H1 (cell line): ENCODE data around the gene SYPL1. TPM values are rescaled to one million over a fixed set of nuclear protein-coding genes. Genes with fewer than 3 reads are reported as not detected.

Experiments
- BRCA1 ChIP-seq: IDR thresholded peaks from 2 replicates; pipeline ENCODE4 v1.6.1; 2012; ENCODE audit warnings: low read depth, low read length, improper control_type of control experiment
- CBX5 ChIP-seq: fragments of 300-800, 300-1000 bp; sonication (generic); IDR thresholded peaks from 2 replicates; pipeline ENCODE4 v1.7.1; 2016; ENCODE audit warnings: antibody characterized with exemption, low read length, low read depth
- CTCF ChIP-seq, 3 experiments: IDR thresholded peaks; 1 replicate in 2 of 3; 2 replicates in 1 of 3; pipeline versions ENCODE4 v1.5.1 to v1.6.1; 2011; ENCODE audit warnings: low read length in 3 of 3, mild to moderate bottlenecking in 3 of 3, inconsistent platforms in 2 of 3, low read depth in 1 of 3, moderate library complexity in 1 of 3; ENCODE audit not compliant: insufficient read depth in 1 of 3; ENCODE audit errors: control extremely low read depth in 1 of 3
- EGR1 ChIP-seq: IDR thresholded peaks from 2 replicates; pipeline ENCODE4 v1.6.1; 2011; ENCODE audit warnings: low read depth, low read length, borderline replicate concordance
- EZH2 ChIP-seq: fragments of 200-600 bp; sonication (generic); IDR thresholded peaks from 2 replicates; pipeline ENCODE4 v1.7.1; 2012; ENCODE audit warnings: low read depth, mild to moderate bottlenecking, moderate library complexity, low read length, inconsistent platforms; ENCODE audit not compliant: severe bottlenecking
- GABPA ChIP-seq: IDR thresholded peaks from 2 replicates; pipeline ENCODE4 v1.6.1; 2011; ENCODE audit warnings: mild to moderate bottlenecking, low read length, moderate library complexity, borderline replicate concordance; ENCODE audit not compliant: insufficient read depth
- JUN ChIP-seq: IDR thresholded peaks from 2 replicates; pipeline ENCODE4 v1.6.1; 2011; ENCODE audit warnings: low read depth, mild to moderate bottlenecking, improper control_type of control experiment, low read length
- KDM4A ChIP-seq: IDR thresholded peaks from one replicate; pipeline ENCODE4 v1.7.1; 2012; ENCODE audit warnings: low read depth, mild to moderate bottlenecking, moderate library complexity, low read length, inconsistent platforms; ENCODE audit not compliant: severe bottlenecking
- KDM5A ChIP-seq: fragments of 200-600 bp; IDR thresholded peaks from 2 replicates; pipeline ENCODE4 v1.7.1; 2012; ENCODE audit warnings: mild to moderate bottlenecking, low read length, inconsistent platforms, mixed read lengths
- NANOG ChIP-seq: IDR thresholded peaks from 2 replicates; pipeline ENCODE4 v1.6.1; 2011; ENCODE audit warnings: low read length, low read depth, mild to moderate bottlenecking, inconsistent platforms; ENCODE audit not compliant: insufficient read depth, poor library complexity, severe bottlenecking
- NRF1 ChIP-seq: IDR thresholded peaks from 2 replicates; pipeline ENCODE4 v1.6.1; 2011; ENCODE audit warnings: mild to moderate bottlenecking, low read depth, low read length, improper control_type of control experiment
- PHF8 ChIP-seq: fragments of 200-600 bp; sonication (generic); conservative IDR thresholded peaks from 2 replicates; pipeline ENCODE4 v1.7.1; 2012; ENCODE audit warnings: low read depth, mild to moderate bottlenecking, inconsistent platforms, low read length, moderate library complexity
- POLR2AphosphoS5 ChIP-seq: IDR thresholded peaks from 2 replicates; pipeline ENCODE4 v1.6.1; 2011; ENCODE audit warnings: low read depth, low read length
- RXRA ChIP-seq: IDR thresholded peaks from 2 replicates; pipeline ENCODE4 v1.6.1; 2011; ENCODE audit warnings: low read depth, mild to moderate bottlenecking, low read length, moderate library complexity; ENCODE audit not compliant: insufficient read depth
- SP1 ChIP-seq: IDR thresholded peaks from 2 replicates; pipeline ENCODE4 v1.6.1; 2011; ENCODE audit warnings: low read depth, low read length
- SP4 ChIP-seq: IDR thresholded peaks from 2 replicates; pipeline ENCODE4 v1.6.1; 2012; ENCODE audit warnings: low read length, inconsistent platforms
- TBP ChIP-seq: IDR thresholded peaks from 2 replicates; pipeline ENCODE4 v1.6.1; 2011; ENCODE audit warnings: low read depth, low read length, improper control_type of control experiment
- TCF12 ChIP-seq: IDR thresholded peaks from 2 replicates; pipeline ENCODE4 v1.6.1; 2011; ENCODE audit warnings: low read depth, mild to moderate bottlenecking, low read length
- TEAD4 ChIP-seq: IDR thresholded peaks from 2 replicates; pipeline ENCODE4 v1.6.1; 2012; ENCODE audit warnings: low read depth, low read length, inconsistent platforms, mixed read lengths
- polyA plus RNA-seq, 7 experiments: library from polyadenylated mRNA; depleted of rRNA in 3 of 7; stranded (reverse) in 5 of 7; unstranded in 2 of 7; fragments of >200 nt in 5 of 7; fragments of 200-250 nt in 2 of 7; gene quantifications; 1 replicate in 5 of 7; 2 replicates in 1 of 7; 4 replicates in 1 of 7; pipeline versions ENCODE4 v1.2.1 to v1.2.3, GENCODE V29; 2011 to 2013; ENCODE audit warnings: missing spikeins in 2 of 7, mixed read lengths in 2 of 7
- total RNA-seq: library from RNA; stranded (reverse); fragmentation: NEBNext Ultra II Directional; extraction: Animal tissue kit (Norgen Biotek cat#: 25700); gene quantifications from 2 replicates; pipeline ENCODE4 v1.2.1, GENCODE V29; 2021
- TF ChIP-seq, protein P1 (sequence below): IDR thresholded peaks from 2 replicates; pipeline ENCODE4 v1.6.1; 2011; ENCODE audit warnings: low read length, improper control_type of control experiment

SYPL1 gene
- total and polyA plus RNA-seq, 2 of the 8 experiments (the other 6 are each of a cell fraction or from before 2014, with no cell fraction given) = 44.9 to 57.7 TPM

- TF ChIP-seq EGR1 (0 out of 2 replicates have a peak, but pooled peaks have one; percentile 4), KDM5A (no peak), BRCA1 (no peak), TEAD4 (no peak), TCF12 (peak; percentile 78; the same call in 1 of the 2 replicates), EZH2 (no peak), SP4 (0 out of 2 replicates have a peak, but pooled peaks have one; percentile 22), SP1 (0 out of 2 replicates have a peak, but pooled peaks have one; percentile 7), PHF8 (peak; percentile 58), NANOG (no peak), CTCF (IDR thresholded peaks at IDR 0.05; ENCODE audit: control extremely low read depth in 1 of 3, insufficient read depth in 1 of 3, low read depth in 1 of 3, low read length in 3 of 3) (no peak), GABPA (0 out of 2 replicates have a peak, but pooled peaks have one; percentile 4), CBX5 (no peak), RXRA (no peak), TBP (peak; percentile 48; the same call in 1 of the 2 replicates), KDM4A (peak; percentile 45), POLR2AphosphoS5 (peak; percentile 79; the same call in 1 of the 2 replicates), NRF1 (peak; percentile 25; the same call in 1 of the 2 replicates), JUN (no peak)
- TF ChIP-seq, protein P1, sequence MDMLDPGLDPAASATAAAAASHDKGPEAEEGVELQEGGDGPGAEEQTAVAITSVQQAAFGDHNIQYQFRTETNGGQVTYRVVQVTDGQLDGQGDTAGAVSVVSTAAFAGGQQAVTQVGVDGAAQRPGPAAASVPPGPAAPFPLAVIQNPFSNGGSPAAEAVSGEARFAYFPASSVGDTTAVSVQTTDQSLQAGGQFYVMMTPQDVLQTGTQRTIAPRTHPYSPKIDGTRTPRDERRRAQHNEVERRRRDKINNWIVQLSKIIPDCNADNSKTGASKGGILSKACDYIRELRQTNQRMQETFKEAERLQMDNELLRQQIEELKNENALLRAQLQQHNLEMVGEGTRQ = no peak
Measured at GRCh38 chr7:106112118-106112971, at the start of gene SYPL1 (continued).
